Measurements from ENCODE around the gene TANGO2. TPM values are rescaled to one million over a fixed set of nuclear protein-coding genes. Genes with fewer than 3 reads are reported as not detected.

TANGO2 gene
- total and polyA plus RNA-seq, 9 of the 15 experiments (the other 6 are each of a cell fraction or from before 2014, with no cell fraction given) = 15.5 to 94.9 (median 70.1) TPM

GRCh38 chr22:20076627-20077172 is 55.8 kb downstream of the TANGO2 start (continued):
- TF ChIP-seq, protein P1, sequence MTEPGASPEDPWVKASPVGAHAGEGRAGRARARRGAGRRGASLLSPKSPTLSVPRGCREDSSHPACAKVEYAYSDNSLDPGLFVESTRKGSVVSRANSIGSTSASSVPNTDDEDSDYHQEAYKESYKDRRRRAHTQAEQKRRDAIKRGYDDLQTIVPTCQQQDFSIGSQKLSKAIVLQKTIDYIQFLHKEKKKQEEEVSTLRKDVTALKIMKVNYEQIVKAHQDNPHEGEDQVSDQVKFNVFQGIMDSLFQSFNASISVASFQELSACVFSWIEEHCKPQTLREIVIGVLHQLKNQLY (CRISPR knock-in tag; conservative IDR thresholded peaks at IDR 0.05) = 0 out of 4 replicates have a peak, but pooled peaks of 1 of the 2 experiments have one; percentile 83
- TF ChIP-seq U2AF2 (optimal IDR thresholded peaks at IDR 0.05; ENCODE audit: low read depth, low read length) (no peak), RAD21 (CRISPR knock-in tag; conservative IDR thresholded peaks at IDR 0.05 in 1 of 2, IDR thresholded peaks at IDR 0.05 in 1 of 2) (peak in 1 of 2 experiments; percentile 23; a peak in 1 of 4 replicates), RBBP5 (IDR thresholded peaks at IDR 0.05; ENCODE audit: borderline replicate concordance, insufficient read depth, low read length, poor library complexity, severe bottlenecking) (peak; percentile 57), TAF7 (tag; IDR thresholded peaks at IDR 0.05) (peak; percentile 16; the same call in 1 of the 2 replicates), JUND (IDR thresholded peaks at IDR 0.05; ENCODE audit: borderline replicate concordance, low read depth, low read length) (peak; percentile 6; the same call in 1 of the 2 replicates), JUND (tag; IDR thresholded peaks at IDR 0.05; ENCODE audit: borderline replicate concordance, low read depth, low read length) (no peak), RCOR1 (IDR thresholded peaks at IDR 0.05; ENCODE audit: borderline replicate concordance in 1 of 2, low read depth in 2 of 2, low read length in 2 of 2) (peak; percentile 73 to 81; a peak in 3 of 4 replicates), ZFP36 (IDR thresholded peaks at IDR 0.05; ENCODE audit: low read depth, low read length, partially characterized antibody) (peak; percentile 11), MYC (IDR thresholded peaks at IDR 0.05; ENCODE audit: low read depth, low read length) (peak; percentile 29; the same call in 1 of the 2 replicates), MYC (CRISPR knock-in tag; IDR thresholded peaks at IDR 0.05; ENCODE audit: borderline replicate concordance, low read depth) (no peak), CAMTA2 (CRISPR knock-in tag; conservative IDR thresholded peaks at IDR 0.05) (0 out of 2 replicates have a peak, but pooled peaks have one; percentile 26), SMAD4 (CRISPR knock-in tag; conservative IDR thresholded peaks at IDR 0.05) (peak; percentile 28; the same call in 1 of the 2 replicates), CHCHD3 (CRISPR knock-in tag; IDR thresholded peaks at IDR 0.05) (0 out of 2 replicates have a peak, but pooled peaks have one; percentile 24), MEF2D (tag; conservative IDR thresholded peaks at IDR 0.05; ENCODE audit: low read depth) (0 out of 2 replicates have a peak, but pooled peaks have one; percentile 42), ZNF586 (CRISPR knock-in tag; conservative IDR thresholded peaks at IDR 0.05) (no peak), FOXK2 (conservative IDR thresholded peaks at IDR 0.05 in 1 of 2, IDR thresholded peaks at IDR 0.05 in 1 of 2; ENCODE audit: low read depth in 2 of 2) (no peak), PYGO2 (tag; IDR thresholded peaks at IDR 0.05) (no peak), BCOR (IDR thresholded peaks at IDR 0.05) (no peak), SREBF1 (IDR thresholded peaks at IDR 0.05; ENCODE audit: borderline replicate concordance, low read depth, low read length) (0 out of 2 replicates have a peak, but pooled peaks have one; percentile 65)
- TF ChIP-seq, protein P2, sequence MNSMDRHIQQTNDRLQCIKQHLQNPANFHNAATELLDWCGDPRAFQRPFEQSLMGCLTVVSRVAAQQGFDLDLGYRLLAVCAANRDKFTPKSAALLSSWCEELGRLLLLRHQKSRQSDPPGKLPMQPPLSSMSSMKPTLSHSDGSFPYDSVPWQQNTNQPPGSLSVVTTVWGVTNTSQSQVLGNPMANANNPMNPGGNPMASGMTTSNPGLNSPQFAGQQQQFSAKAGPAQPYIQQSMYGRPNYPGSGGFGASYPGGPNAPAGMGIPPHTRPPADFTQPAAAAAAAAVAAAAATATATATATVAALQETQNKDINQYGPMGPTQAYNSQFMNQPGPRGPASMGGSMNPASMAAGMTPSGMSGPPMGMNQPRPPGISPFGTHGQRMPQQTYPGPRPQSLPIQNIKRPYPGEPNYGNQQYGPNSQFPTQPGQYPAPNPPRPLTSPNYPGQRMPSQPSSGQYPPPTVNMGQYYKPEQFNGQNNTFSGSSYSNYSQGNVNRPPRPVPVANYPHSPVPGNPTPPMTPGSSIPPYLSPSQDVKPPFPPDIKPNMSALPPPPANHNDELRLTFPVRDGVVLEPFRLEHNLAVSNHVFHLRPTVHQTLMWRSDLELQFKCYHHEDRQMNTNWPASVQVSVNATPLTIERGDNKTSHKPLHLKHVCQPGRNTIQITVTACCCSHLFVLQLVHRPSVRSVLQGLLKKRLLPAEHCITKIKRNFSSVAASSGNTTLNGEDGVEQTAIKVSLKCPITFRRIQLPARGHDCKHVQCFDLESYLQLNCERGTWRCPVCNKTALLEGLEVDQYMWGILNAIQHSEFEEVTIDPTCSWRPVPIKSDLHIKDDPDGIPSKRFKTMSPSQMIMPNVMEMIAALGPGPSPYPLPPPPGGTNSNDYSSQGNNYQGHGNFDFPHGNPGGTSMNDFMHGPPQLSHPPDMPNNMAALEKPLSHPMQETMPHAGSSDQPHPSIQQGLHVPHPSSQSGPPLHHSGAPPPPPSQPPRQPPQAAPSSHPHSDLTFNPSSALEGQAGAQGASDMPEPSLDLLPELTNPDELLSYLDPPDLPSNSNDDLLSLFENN (IDR thresholded peaks at IDR 0.05; ENCODE audit: low read depth in 2 of 2, low read length in 2 of 2) = peak in 1 of 2 experiments; percentile 59; a peak in 1 of 4 replicates
- TF ChIP-seq, protein P3, sequence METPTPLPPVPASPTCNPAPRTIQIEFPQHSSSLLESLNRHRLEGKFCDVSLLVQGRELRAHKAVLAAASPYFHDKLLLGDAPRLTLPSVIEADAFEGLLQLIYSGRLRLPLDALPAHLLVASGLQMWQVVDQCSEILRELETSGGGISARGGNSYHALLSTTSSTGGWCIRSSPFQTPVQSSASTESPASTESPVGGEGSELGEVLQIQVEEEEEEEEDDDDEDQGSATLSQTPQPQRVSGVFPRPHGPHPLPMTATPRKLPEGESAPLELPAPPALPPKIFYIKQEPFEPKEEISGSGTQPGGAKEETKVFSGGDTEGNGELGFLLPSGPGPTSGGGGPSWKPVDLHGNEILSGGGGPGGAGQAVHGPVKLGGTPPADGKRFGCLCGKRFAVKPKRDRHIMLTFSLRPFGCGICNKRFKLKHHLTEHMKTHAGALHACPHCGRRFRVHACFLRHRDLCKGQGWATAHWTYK (CRISPR knock-in tag; IDR thresholded peaks at IDR 0.05) = 0 out of 2 replicates have a peak, but pooled peaks have one; percentile 57

Measured in K562 (cell line).